Smooth muscle cell of trachea (primary cell): ENCODE measurements around the gene BRMS1. TPM values are rescaled to one million over a fixed set of nuclear protein-coding genes. Genes with fewer than 3 reads are reported as not detected.

Source experiments
- total RNA-seq: library from RNA; depleted of rRNA; stranded (reverse); fragments of >200 nt; gene quantifications from 2 replicates; pipeline ENCODE4 v1.2.1, GENCODE V29; 2014

The BRMS1 gene, protein sequence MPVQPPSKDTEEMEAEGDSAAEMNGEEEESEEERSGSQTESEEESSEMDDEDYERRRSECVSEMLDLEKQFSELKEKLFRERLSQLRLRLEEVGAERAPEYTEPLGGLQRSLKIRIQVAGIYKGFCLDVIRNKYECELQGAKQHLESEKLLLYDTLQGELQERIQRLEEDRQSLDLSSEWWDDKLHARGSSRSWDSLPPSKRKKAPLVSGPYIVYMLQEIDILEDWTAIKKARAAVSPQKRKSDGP
- 36.9 and 65.2 TPM in 2 replicates for total RNA-seq

DNA sequence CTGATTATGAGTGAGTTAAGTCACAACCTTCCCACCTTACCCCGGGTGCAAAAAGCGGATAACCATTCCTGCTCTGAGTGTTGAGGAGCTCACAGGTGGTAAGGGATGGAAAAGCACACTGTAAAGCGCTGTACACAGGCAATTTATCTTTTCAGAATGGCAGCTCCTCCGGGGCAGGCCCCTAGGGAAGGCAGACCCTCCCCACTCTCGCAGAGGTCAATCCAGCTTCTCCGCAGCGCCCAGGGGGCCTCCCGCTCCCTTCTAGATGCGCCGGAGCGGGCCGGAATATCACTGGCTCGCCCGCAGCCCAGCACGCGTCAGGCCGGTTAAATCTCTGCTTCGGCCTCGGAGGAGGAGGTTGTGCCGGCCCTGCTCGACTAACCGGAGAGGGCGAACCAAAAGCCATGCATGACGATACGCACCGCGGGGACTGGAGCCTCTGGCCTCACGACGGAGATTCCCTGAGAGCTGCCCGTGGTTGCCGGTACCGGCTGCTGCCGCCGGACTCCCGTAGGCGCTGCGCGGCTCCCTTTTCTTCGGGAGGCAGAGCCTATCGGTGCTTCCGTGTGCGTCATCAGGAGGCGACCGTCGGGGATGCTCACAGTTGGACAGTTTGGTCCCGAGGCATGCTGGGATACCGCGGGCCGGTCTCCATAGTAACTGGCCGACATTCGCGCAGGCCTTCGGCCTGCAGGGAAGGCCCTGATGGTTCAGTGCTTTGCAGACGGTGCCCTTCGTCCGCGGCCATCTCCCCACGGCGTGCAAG lies at the start of gene BRMS1:
Gene BRMS1, minus strand, starts transcription at position 555 of the 766 bp plus-strand sequence. CDS start 2,870 bp downstream, outside the sequence.

DNA sequence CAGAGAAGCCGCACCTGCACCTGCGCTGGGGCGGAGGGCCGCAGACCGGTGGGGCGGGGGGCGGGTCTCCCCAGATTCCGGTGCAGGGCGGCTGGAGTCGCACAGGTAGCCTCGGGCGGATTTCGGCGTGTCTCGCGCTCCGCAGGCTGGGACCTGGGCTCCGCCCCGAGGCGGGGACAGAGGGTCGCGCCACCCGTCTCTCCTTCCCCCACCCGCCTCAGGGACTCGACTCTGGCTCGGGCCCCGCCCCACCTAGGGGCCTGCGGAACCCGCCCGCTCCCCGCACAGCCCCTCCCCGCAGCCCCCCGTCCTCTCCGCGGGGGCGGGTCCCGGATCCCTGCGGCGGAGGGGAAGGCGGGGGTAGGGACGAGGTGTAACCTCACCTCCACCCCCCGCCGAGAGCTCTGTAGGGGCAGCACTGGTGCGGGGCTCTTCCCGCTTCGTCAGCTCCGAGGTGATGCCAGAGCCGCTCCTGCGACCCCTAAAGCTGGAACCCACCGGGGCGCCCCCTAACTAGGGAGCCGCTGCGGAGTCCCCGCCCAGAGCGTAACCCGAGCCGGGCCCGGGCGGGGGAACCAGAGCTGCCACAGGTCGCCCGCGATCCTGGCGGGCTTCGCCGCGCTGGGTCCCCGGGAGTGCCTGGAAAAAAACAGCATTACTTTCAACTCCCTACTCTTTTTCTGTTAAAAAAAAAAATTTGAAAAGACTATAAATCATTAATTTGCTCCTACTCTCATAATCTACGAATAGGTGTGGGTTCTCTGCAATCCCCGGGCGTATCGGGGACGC lies 26.9 kb upstream of the BRMS1 start, which contains the start of gene SLC29A2:
Gene SLC29A2, minus strand, starts transcription at position 134 of the 789 bp plus-strand sequence. CDS start 169 bp downstream, outside the sequence.

DNA sequence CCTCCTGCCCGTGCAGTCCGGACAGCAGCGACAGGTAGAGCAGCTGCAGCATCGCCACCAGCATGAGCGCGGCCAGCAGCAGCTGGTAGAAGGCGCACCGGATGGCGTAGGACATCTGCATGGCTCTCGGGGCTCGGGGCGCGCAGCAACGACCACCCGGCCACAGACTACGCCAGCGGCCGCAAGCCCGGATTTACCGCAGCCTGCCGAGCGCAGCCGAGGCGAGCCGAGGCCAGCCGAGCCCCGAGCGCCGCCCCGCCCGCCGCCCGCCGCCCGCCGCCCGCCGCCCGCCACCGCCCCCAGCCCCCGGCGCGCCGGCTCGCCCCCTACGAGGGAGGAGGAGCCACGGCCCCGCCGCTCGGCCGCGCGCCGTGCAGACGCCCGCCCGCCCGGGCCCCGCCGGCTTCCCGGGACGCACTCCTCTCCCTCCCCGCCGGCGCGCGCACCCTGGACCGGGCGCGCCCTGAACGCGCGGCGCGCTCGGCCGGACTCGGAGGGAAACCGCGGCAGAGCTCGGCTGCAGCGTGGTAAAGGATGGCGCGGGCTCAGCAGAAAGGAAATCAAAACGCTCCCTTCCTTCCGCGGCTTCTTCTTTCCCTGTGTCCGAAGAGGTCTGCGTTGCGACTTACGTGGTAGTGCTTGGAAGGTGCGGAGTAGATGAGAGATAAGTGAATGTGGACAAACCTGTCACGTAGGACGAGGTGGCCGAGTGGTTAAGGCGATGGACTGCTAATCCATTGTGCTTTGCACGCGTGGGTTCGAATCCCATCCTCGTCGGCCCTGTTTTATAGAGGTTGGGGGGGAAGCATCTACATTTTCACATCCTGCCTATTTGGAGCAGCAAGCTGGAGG lies 2.7 kb upstream of the BRMS1 start, which contains the start of gene B4GAT1:
Gene B4GAT1, minus strand, starts transcription at position 205 of the 852 bp plus-strand sequence. Its CDS starts 84 bp downstream, at position 121.

DNA sequence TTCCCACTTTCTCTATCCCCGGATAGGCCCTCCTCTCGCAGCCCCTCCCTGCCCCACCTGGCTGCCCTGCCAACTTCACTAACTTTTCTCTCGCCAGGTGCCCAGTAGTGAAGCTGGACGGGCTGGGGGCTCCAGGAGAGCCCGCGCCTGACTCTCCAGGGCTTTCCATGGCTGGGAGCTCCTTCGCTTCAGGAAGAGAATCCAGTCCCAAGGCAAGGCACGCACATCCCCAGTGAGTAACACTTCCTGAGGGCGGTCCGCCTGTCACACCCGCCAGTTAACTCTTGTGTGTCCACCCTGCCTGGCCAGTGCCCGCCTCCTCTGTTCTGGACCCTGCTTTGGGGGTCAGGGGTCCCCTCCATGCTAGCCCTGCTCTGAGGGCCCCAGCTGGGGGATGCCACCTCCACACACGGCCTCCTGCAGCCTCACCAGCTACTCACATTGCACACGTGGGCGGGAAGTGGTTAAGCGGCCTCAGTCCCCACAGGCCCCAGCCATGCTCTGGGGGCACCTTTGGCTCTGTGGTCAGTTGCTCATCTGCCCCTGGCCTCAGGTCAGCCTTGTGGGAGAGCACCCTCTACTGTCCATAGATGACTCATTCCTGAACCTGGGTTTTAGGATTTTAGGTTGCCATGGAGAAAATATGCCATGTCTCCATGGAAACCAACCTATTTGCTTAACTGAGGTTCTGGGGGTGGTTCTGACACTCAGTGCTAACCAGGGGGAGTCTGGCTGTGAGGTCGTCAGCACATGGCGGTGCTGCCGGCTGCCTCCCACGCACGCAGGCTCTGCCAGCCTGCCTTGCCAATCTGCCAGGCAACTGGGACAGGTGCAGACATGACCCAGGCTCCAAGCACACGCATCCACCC lies 8.4 kb downstream of the BRMS1 start, which contains the start of gene RIN1:
Gene RIN1, minus strand, starts transcription at position 201 of the 869 bp plus-strand sequence. Its CDS starts 32 bp downstream, at position 169.

DNA sequence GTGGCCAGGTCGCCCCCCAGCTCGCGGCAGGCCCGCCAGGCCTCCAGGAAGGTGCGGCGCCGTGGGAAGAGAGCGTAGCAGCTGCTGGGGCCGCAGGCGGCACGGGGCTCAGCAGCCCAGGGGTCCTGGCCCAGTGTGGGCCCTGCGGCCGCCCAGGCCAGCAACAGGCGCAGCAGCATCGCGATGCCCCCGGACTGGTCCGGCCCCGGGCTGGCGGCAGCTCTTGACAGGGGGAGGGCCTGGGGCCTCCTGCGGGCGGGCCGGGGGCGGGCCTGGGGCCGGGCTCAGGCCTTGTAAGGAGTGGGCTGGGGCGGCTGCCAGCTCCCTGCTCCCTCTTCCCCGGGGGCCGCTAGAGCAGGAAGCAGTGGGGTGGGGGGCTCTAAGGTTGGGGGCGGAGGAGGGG lies 28.1 kb downstream of the BRMS1 start, which contains the start of gene CD248:
Gene CD248, minus strand, starts transcription at position 196 of the 403 bp plus-strand sequence. Its CDS starts 17 bp downstream, at position 179.

DNA sequence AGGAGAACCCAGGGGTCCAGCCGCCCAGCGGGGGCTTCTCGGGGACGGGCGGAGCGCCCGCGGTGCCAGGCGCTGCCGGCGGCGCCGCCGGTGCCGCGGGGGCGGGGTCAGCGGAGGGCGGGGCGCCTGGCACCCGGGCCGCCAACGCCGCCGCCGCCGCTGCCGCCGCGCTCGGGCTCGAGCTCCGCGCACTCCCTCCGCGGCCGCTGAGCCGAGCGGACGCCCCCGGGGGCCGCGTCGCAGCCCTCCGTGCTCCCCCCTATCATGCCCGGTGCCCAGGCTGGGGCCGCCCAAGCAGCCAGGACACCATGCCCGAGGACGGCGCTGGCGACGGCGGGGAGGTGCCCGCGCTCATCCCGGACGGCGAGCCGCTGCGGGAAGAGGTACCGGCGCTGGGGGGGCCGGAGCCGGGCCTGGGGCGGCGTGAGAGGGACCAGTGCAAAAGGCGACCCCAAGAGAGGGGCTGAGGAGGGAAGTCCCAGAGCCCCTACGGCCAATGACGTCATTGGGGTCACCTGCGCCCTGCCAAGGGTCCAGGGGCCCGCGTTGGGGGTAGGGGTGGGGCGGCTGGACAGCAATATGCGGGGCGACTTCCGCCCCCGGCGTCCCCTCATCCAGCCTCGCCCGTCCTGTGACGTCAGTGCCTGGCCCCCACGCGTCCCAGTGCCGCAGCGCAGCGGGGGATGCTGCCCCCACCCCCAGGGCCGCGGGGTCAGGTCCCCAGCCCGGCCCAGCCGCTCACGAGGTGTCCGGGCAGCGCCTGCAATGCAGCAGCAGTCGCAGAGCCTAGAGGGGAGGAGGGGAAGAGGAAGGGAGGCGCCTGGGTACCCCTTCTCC lies 53.0 kb downstream of the BRMS1 start, which contains the start of gene TMEM151A:
Gene TMEM151A, plus strand, starts transcription at position 189 of the 837 bp plus-strand sequence. Its CDS starts 120 bp downstream, at position 309.

DNA sequence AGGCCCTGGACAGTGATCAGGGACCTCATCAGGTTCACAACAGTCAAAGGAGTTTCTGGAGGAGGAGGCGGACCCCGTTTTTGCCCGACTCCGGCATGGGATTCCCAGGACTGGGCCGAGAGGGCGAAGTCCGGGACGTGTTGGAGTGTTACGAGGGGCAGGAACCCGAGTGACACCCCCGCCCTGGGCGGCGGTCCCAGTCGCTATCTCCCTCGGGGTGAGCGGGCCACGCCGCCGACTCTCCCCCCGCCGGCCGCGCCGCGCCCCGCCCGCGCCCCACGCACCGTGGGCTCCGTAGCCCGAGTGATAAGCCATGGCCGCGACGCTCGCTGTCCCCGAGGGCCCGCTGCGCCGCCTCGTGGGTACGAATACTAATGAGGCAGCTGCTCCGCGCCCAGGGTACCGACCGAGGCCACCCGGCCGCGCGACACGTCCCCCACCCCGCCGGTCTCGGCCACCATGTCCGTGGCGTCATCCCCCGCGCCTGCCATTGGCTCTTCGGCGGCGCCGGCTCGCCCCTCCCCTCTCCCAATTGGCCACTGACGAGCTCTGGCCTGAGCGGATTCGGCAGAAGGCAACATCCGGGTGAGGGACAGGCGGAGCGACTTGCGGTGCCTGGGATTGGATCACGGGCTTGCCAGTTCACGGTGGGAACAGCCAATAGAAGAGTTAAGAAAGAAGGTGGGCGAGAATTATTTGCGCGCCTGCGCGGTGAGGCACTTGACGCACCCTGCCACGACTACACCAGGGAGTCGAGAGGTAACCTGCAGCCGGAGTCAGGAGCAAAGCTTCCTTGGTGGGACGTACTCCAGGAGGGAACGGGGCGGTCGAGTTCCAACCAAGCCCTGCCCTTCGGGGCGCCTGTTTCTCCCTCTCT lies 56.0 kb downstream of the BRMS1 start, which contains the start of gene YIF1A:
Gene YIF1A, minus strand, starts transcription at position 473 of the 877 bp plus-strand sequence. Its CDS starts 158 bp downstream, at position 315.

Other genes with a start within 250 kb of the BRMS1 start
- gene KLC2, start 87.4 kb downstream of the BRMS1 start, total RNA-seq: 10.5 and 25.1 TPM in 2 replicates
- gene RAB1B, start 76.5 kb downstream of the BRMS1 start, total RNA-seq: 103 and 130 TPM in 2 replicates
- gene CNIH2, start 66.9 kb downstream of the BRMS1 start, total RNA-seq: 0.15 and 0.17 TPM in 2 replicates
- 143 and 179 TPM in 2 replicates for gene YIF1A, start 56.0 kb downstream of the BRMS1 start, total RNA-seq
- 0.66 TPM in 1 of 2 replicates, not detected in the other for gene TMEM151A, start 53.2 kb downstream of the BRMS1 start, total RNA-seq
- 341 and 371 TPM in 2 replicates for gene CD248, start 28.1 kb downstream of the BRMS1 start, total RNA-seq
- gene RIN1, start 8.7 kb downstream of the BRMS1 start, total RNA-seq: 44.8 and 54.4 TPM in 2 replicates
- gene B4GAT1, start 2.5 kb upstream of the BRMS1 start, total RNA-seq: 41.3 and 58.1 TPM in 2 replicates
- gene SLC29A2, start 26.7 kb upstream of the BRMS1 start, total RNA-seq: 0.58 and 0.66 TPM in 2 replicates
- gene NPAS4, start 75.9 kb upstream of the BRMS1 start, total RNA-seq: 0.29 TPM in 1 of 2 replicates, not detected in the other
- gene MRPL11, start 93.7 kb upstream of the BRMS1 start, total RNA-seq: 37.1 and 69.4 TPM in 2 replicates
- gene PELI3, start 121.8 kb upstream of the BRMS1 start, total RNA-seq: 15.3 and 28.0 TPM in 2 replicates
- gene DPP3, start 135.3 kb upstream of the BRMS1 start, total RNA-seq: 40.1 and 58.4 TPM in 2 replicates
- 32.9 and 45.7 TPM in 2 replicates for gene BBS1, start 165.5 kb upstream of the BRMS1 start, total RNA-seq
- 10.6 and 21.3 TPM in 2 replicates for gene ZDHHC24, start 200.9 kb upstream of the BRMS1 start, total RNA-seq
- gene ACTN3, start 201.8 kb upstream of the BRMS1 start, total RNA-seq: 0.17 TPM in 1 of 2 replicates, not detected in the other
- gene CTSF, start 223.5 kb upstream of the BRMS1 start, total RNA-seq: 15.0 and 59.5 TPM in 2 replicates
- 0.29 and 1.2 TPM in 2 replicates for gene CCDC87, start 248.0 kb upstream of the BRMS1 start, total RNA-seq
- 68.2 and 80.9 TPM in 2 replicates for gene CCS, start 248.1 kb upstream of the BRMS1 start, total RNA-seq